Measurements from ENCODE around the gene TLR1.

DNA sequence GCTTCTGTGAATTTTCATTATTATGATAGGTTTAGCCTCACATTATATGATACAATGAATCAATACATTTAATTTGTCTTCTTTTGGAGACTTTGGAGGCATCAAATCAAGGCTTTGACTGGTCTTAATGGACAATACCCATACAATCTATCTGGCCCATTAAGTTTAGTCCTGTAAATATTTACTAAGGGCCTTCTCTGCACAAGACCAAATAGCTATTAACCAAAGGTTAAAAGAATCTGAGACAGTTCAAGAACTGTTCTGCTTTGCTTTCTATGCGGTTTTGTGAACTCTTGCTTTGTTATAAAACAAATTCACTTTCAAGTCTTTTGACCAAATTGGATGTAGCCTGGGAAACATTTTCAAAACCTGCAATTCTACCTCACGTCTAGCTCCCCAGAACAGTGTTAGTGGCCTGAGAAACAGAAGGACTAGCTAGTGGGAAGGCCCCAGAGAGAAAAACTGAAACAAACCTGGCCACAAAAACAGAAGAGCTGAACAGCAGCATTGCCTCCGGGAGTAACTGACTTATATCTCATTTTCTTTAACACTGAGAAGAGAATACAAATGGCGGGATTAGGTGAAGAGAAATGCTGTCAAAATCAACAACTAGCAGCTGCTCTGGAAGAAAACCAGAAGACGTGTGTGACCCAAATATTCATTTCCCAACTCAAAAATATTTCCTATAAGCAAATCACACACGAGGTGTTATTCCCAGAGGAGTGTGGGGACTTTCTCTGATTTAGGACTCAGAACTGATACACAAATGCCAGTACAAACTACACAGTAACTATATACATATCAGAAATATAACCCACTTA is 548 bp downstream of the TLR1 start:
- TF ChIP-seq, protein P1, sequence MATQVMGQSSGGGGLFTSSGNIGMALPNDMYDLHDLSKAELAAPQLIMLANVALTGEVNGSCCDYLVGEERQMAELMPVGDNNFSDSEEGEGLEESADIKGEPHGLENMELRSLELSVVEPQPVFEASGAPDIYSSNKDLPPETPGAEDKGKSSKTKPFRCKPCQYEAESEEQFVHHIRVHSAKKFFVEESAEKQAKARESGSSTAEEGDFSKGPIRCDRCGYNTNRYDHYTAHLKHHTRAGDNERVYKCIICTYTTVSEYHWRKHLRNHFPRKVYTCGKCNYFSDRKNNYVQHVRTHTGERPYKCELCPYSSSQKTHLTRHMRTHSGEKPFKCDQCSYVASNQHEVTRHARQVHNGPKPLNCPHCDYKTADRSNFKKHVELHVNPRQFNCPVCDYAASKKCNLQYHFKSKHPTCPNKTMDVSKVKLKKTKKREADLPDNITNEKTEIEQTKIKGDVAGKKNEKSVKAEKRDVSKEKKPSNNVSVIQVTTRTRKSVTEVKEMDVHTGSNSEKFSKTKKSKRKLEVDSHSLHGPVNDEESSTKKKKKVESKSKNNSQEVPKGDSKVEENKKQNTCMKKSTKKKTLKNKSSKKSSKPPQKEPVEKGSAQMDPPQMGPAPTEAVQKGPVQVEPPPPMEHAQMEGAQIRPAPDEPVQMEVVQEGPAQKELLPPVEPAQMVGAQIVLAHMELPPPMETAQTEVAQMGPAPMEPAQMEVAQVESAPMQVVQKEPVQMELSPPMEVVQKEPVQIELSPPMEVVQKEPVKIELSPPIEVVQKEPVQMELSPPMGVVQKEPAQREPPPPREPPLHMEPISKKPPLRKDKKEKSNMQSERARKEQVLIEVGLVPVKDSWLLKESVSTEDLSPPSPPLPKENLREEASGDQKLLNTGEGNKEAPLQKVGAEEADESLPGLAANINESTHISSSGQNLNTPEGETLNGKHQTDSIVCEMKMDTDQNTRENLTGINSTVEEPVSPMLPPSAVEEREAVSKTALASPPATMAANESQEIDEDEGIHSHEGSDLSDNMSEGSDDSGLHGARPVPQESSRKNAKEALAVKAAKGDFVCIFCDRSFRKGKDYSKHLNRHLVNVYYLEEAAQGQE (IDR thresholded peaks at IDR 0.05; ENCODE audit: insufficient replicate concordance, low read depth): no peak
- TF ChIP-seq GABPA (IDR thresholded peaks at IDR 0.05; ENCODE audit: low read depth): no peak
- TF ChIP-seq, protein P2, sequence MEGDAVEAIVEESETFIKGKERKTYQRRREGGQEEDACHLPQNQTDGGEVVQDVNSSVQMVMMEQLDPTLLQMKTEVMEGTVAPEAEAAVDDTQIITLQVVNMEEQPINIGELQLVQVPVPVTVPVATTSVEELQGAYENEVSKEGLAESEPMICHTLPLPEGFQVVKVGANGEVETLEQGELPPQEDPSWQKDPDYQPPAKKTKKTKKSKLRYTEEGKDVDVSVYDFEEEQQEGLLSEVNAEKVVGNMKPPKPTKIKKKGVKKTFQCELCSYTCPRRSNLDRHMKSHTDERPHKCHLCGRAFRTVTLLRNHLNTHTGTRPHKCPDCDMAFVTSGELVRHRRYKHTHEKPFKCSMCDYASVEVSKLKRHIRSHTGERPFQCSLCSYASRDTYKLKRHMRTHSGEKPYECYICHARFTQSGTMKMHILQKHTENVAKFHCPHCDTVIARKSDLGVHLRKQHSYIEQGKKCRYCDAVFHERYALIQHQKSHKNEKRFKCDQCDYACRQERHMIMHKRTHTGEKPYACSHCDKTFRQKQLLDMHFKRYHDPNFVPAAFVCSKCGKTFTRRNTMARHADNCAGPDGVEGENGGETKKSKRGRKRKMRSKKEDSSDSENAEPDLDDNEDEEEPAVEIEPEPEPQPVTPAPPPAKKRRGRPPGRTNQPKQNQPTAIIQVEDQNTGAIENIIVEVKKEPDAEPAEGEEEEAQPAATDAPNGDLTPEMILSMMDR (IDR thresholded peaks at IDR 0.05; ENCODE audit: insufficient read depth, low read length): no peak
